ENCODE measurements around the gene PPP3CB. TPM values are rescaled to one million over a fixed set of nuclear protein-coding genes. Genes with fewer than 3 reads are reported as not detected.

The PPP3CB gene
- total RNA-seq, 6 experiments from 2014 or later, result 10.9 to 13.6 (median 13.5) TPM

GRCh38 chr10:73446926-73447325 lies 48.9 kb downstream of the PPP3CB start:
- ATAC-seq (no peak), DNase-seq (no peak)
- H3K4me1 ChIP-seq, result no peaks in the 10 kb centered on the region
- H3K4me3 ChIP-seq, result no peak overlapping the region
- no peak for TF ChIP-seq CTCF (IDR thresholded peaks at IDR 0.05)
- TF ChIP-seq POLR2A (IDR thresholded peaks at IDR 0.05), result no peak
- H3K36me3 ChIP-seq, result peaks cover 0 to 5% (median 0%) of the 10 kb centered on the region in 4 donors
- intact Hi-C loops (cut with DNase I), result no loop called here
- H3K9me3 ChIP-seq, result no peaks in the 10 kb centered on the region
- H3K27me3 ChIP-seq, result no peaks in the 10 kb centered on the region
- no peak overlapping the region for H3K27ac ChIP-seq

GRCh38 chr10:73444457-73444856 lies 51.4 kb downstream of the PPP3CB start:
- 100% methylated on average over 1 of the region's 1 CpG for WGBS (ENCODE audit: insufficient coverage, low coverage, low lambda C conversion rate, missing lambda C conversion rate)
- peaks cover 0 to 5% (median 0%) of the 10 kb centered on the region in 4 donors for H3K36me3 ChIP-seq

GRCh38 chr10:73439605-73440312 lies 56.1 kb downstream of the PPP3CB start:
- Histone ChIP-seq H3K27me3 (no peaks in the 10 kb centered on the region), H3K4me1 (no peaks in the 10 kb centered on the region), H3K9me3 (no peaks in the 10 kb centered on the region), H3K27ac (no peak overlapping the region), H3K4me3 (no peak overlapping the region), H3K36me3 (peaks cover 0 to 6% (median 5%) of the 10 kb centered on the region in 4 donors)
- DNase-seq (no peak), ATAC-seq (no peak)
- intact Hi-C loops (cut with DNase I), result no loop called here
- 93% methylated on average over 1 of the region's 1 CpG for WGBS (ENCODE audit: insufficient coverage, low coverage, low lambda C conversion rate, missing lambda C conversion rate)
- no peak for TF ChIP-seq POLR2A (IDR thresholded peaks at IDR 0.05)

More at GRCh38 chr10:73444457-73444856, 51.4 kb downstream of the PPP3CB start:
- no peaks in the 10 kb centered on the region for H3K9me3 ChIP-seq
- TF ChIP-seq CTCF (IDR thresholded peaks at IDR 0.05), result no peak
- no peak for TF ChIP-seq POLR2A (IDR thresholded peaks at IDR 0.05)
- no peaks in the 10 kb centered on the region for H3K4me1 ChIP-seq
- DNase-seq (no peak), ATAC-seq (no peak)
- no peaks in the 10 kb centered on the region for H3K27me3 ChIP-seq
- H3K27ac ChIP-seq, result no peak overlapping the region
- intact Hi-C loops (cut with DNase I), result no loop called here
- no peak overlapping the region for H3K4me3 ChIP-seq

GRCh38 chr10:73439055-73439454 lies 56.8 kb downstream of the PPP3CB start:
- TF ChIP-seq CTCF (IDR thresholded peaks at IDR 0.05) (no peak), POLR2A (IDR thresholded peaks at IDR 0.05) (no peak)
- 92% methylated on average over 1 of the region's 1 CpG for WGBS (ENCODE audit: insufficient coverage, low coverage, low lambda C conversion rate, missing lambda C conversion rate)
- intact Hi-C loops (cut with DNase I), result no loop called here

GRCh38 chr10:73433538-73433867 lies 62.3 kb downstream of the PPP3CB start, which contains the start of gene MSS51:
Gene MSS51 (minus strand): TSS chr10:73433561. CDS start chr10:73428284, 5,277 bp downstream.
- no peaks in the 10 kb centered on the region for H3K9me3 ChIP-seq
- TF ChIP-seq POLR2A (IDR thresholded peaks at IDR 0.05) (no peak), CTCF (IDR thresholded peaks at IDR 0.05) (no peak)
- ATAC-seq, result no peak
- H3K36me3 ChIP-seq, result peaks cover 0 to 6% (median 3%) of the 10 kb centered on the region in 4 donors
- no peak within 1 kb of the TSS for H3K27ac ChIP-seq
- no peaks in the 10 kb centered on the region for H3K27me3 ChIP-seq
- intact Hi-C loops (cut with DNase I), result no loop called here
- DNase-seq, result no peak
- no peaks in the 10 kb centered on the region for H3K4me1 ChIP-seq
- H3K4me3 ChIP-seq, result no peak within 1 kb of the TSS

More at GRCh38 chr10:73439055-73439454, 56.8 kb downstream of the PPP3CB start:
- H3K4me3 ChIP-seq, result no peak overlapping the region
- DNase-seq (no peak), ATAC-seq (no peak)
- H3K27me3 ChIP-seq, result no peaks in the 10 kb centered on the region
- H3K36me3 ChIP-seq, result peaks cover 0 to 6% (median 3%) of the 10 kb centered on the region in 4 donors
- no peaks in the 10 kb centered on the region for H3K4me1 ChIP-seq
- no peak overlapping the region for H3K27ac ChIP-seq
- H3K9me3 ChIP-seq, result no peaks in the 10 kb centered on the region
